ENCODE results near the gene SNX9. TPM values are rescaled to one million over a fixed set of nuclear protein-coding genes. Genes with fewer than 3 reads are reported as not detected.
A peak's percentile ranks its signal among the peaks of the same experiment; 100 is the strongest.

SNX9 gene
- total RNA-seq, 2 experiments from 2014 or later, result 44.9 to 45.1 TPM

GRCh38 chr6:157959451-157960227 is 136.6 kb downstream of the SNX9 start:
- Mint-ChIP-seq H3K27ac (peak overlapping the region; percentile 6), H3K27me3 (no peaks in the 10 kb centered on the region), H3K4me3 (no peak overlapping the region), H3K9me3 (peaks cover 18% of the 10 kb centered on the region), H3K4me1 (ENCODE audit: low read depth) (peaks cover 20% of the 10 kb centered on the region), H3K36me3 (ENCODE audit: low read depth) (peaks cover 14% of the 10 kb centered on the region)
- CTCF ChIA-PET, result no interaction called here
- POLR2A ChIA-PET, result interaction anchor here (1.1 to 1.3 kb wide), 2 partner anchors 9 to 14 kb away, joined by 3 read pairs; no protein-coding TSS in a partner anchor
- intact Hi-C loops (cut with micrococcal nuclease), result no loop called here
- DNase-seq (no peak), ATAC-seq (no peak)
- TF ChIP-seq, protein P1, sequence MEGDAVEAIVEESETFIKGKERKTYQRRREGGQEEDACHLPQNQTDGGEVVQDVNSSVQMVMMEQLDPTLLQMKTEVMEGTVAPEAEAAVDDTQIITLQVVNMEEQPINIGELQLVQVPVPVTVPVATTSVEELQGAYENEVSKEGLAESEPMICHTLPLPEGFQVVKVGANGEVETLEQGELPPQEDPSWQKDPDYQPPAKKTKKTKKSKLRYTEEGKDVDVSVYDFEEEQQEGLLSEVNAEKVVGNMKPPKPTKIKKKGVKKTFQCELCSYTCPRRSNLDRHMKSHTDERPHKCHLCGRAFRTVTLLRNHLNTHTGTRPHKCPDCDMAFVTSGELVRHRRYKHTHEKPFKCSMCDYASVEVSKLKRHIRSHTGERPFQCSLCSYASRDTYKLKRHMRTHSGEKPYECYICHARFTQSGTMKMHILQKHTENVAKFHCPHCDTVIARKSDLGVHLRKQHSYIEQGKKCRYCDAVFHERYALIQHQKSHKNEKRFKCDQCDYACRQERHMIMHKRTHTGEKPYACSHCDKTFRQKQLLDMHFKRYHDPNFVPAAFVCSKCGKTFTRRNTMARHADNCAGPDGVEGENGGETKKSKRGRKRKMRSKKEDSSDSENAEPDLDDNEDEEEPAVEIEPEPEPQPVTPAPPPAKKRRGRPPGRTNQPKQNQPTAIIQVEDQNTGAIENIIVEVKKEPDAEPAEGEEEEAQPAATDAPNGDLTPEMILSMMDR (IDR thresholded peaks at IDR 0.05), result no peak

DNA sequence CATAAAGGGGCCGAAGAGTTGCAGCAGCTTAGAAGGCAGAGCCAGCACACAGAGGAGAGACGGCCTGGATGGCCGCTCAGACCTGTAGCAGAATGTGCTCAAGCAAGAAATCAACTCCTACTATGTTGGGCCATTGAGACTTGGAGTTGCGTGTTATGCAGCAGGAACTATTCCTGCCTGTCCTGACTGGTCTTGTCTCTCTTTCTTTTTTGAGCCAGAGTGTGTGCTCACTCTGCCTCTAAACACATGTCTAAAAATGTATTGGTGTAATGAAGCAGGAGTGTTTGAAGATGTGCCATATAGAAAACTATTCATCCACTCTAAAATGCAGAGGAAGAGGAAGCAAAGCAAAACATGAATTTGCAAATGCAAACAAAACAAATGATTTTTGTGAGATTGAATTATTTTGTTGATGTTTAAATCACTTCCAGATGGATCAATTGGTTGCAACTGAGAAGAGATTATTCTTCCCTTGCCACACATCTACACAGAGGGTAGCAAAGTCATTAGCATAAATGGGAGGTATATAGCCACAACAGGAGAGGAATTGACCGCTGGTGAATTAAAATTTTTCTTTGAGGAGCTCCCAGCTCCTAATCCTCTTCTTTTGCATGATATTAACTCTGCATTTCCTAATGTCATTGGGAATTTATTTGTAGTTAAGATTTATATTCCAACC is 138.2 kb downstream of the SNX9 start:
- Mint-ChIP-seq H3K9me3 (peaks cover 18% of the 10 kb centered on the region), H3K27ac (no peak overlapping the region), H3K36me3 (ENCODE audit: low read depth) (peaks cover 14% of the 10 kb centered on the region), H3K4me1 (ENCODE audit: low read depth) (peaks cover 20% of the 10 kb centered on the region), H3K27me3 (no peaks in the 10 kb centered on the region), H3K4me3 (no peak overlapping the region)
- POLR2A ChIA-PET, result no interaction called here
- ATAC-seq (no peak), DNase-seq (no peak)
- TF ChIP-seq, protein P1 (IDR thresholded peaks at IDR 0.05), result no peak
- CTCF ChIA-PET, result interaction anchor here (1.0 to 1.6 kb wide), 4 partner anchors 13 to 111 kb away, joined by 3 to 7 read pairs (median 4); partner anchors contain the start of gene SYNJ2
- intact Hi-C loops (cut with micrococcal nuclease), result no loop called here

DNA sequence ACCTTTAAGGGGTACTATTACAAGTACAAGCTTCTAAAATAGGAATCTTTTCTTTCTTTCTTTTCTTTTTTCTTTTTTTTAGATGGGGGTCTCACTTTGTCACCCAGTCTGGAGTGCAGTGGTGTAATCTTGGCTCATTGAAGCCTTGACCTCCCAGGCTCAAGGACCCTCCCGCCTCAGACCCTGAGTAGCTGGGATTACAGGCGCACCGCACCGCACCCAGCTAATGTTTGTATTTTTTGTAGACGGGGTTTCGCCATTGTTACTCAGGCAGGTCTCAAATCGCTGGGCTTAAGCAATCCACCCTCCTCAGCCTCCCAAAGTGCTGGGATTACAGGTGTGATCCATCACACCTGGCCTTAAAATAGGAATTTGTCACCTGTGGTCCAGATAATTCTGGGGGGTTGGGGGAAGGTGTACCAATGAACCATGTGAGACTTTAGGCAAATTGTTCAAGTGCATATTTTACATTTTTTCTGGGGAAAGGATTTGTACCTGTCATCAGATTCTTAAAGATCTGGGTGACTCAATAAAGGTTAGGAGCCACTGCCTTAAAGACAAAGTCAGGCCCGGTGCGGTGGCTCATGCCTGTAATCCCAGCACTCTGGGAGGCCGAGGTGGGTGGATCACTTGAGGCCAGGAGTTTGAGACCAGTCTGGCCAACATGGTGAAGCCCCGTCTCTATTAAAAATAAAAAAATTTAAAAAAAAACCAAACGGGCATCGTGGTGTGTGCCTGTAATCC is 139.0 kb downstream of the SNX9 start:
- H3K27ac Mint-ChIP-seq, result peak overlapping the region; percentile 88
- POLR2A ChIA-PET, result interaction anchor here (1.5 kb wide), 1 partner anchor 21 kb away, joined by 4 read pairs; no protein-coding TSS in a partner anchor

DNA sequence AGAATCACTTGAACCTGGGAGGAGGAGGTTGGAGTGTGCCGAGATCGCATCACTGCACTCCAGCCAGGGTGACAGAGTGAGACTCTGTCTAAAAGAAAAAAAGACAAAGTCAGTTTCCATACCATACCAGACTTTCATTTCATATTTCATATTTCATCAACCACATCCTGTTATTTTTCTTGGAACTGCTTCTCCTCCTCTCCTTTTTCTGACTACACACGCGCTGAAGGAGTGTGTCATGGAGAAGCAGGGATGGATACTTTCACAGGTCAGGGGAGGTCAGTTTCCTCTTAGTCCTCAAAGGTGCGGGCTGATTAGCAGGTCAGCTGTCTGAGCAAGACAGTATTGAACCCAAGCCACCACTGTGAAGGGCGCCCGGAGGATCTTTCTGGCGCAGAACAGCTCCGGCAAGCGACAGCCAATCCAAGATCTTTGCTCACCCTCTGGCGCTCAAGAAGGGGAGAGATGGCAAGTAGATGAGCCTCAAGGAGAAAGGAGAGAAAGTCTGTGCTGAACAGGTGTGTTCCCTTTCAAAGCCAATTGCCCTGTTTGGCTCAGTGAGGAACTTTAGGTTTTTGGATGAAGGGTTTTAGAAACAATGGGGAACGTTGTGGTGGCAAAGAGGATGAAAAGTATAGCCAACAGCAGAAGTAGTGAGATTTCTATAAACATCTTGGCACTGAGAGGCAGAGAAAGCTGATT is 139.7 kb downstream of the SNX9 start:
- Mint-ChIP-seq H3K4me3 (peak overlapping the region; percentile 59), H3K9me3 (peaks cover 18% of the 10 kb centered on the region), H3K4me1 (ENCODE audit: low read depth) (peaks cover 20% of the 10 kb centered on the region), H3K36me3 (ENCODE audit: low read depth) (peaks cover 14% of the 10 kb centered on the region), H3K27ac (peak overlapping the region; percentile 88), H3K27me3 (no peaks in the 10 kb centered on the region)
- DNase-seq (peak; percentile 46), ATAC-seq (peak; percentile 84)
- TF ChIP-seq, protein P1 (IDR thresholded peaks at IDR 0.05), result no peak
- intact Hi-C loops (cut with micrococcal nuclease), result no loop called here
- CTCF ChIA-PET, result interaction anchor here (1.0 to 1.7 kb wide), 3 partner anchors 9 to 63 kb away, joined by 4 to 7 read pairs (median 5); no protein-coding TSS in a partner anchor
- POLR2A ChIA-PET, result interaction anchor here (1.5 kb wide), 1 partner anchor 20 kb away, joined by 4 read pairs; no protein-coding TSS in a partner anchor

More for the DNA sequence above, 139.0 kb downstream of the SNX9 start:
- H3K36me3 Mint-ChIP-seq (ENCODE audit: low read depth), result peaks cover 14% of the 10 kb centered on the region
- H3K4me1 Mint-ChIP-seq (ENCODE audit: low read depth), result peaks cover 20% of the 10 kb centered on the region
- intact Hi-C loops (cut with micrococcal nuclease), result no loop called here
- TF ChIP-seq, protein P1 (IDR thresholded peaks at IDR 0.05), result no peak
- ATAC-seq (no peak), DNase-seq (no peak)
- H3K27me3 Mint-ChIP-seq, result no peaks in the 10 kb centered on the region
- CTCF ChIA-PET, result interaction anchor here (1.1 to 1.7 kb wide), 4 partner anchors 16 to 110 kb away, joined by 3 to 7 read pairs (median 4); partner anchors contain the start of gene SYNJ2
- H3K4me3 Mint-ChIP-seq, result peak overlapping the region; percentile 59
- peaks cover 18% of the 10 kb centered on the region for H3K9me3 Mint-ChIP-seq
